Measurements from ENCODE around the gene C5orf15.

DNA sequence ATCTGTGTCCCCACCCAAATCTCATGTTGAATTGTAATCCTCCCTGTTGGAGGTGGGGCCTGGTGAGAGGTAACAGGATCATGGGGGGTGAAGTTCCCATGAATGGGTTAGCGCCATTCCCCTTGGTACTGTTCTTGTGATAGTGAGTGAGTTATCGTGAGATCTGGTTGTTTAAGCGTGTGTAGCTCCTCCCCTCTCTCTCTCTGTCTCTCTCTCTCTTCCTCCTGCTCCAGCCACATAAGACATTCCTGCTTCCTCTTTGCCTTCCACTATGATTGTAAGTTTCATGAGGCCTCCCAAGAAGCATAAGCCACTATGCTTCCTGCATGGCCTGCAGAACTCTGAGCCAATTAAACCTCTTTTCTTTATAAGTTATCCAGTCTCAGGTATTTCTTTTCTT lies 28.8 kb downstream of the C5orf15 start:
- no peak for TF ChIP-seq POLR2AphosphoS5 (IDR thresholded peaks at IDR 0.05; ENCODE audit: low read depth)
- no peak for TF ChIP-seq CTCF (IDR thresholded peaks at IDR 0.05; ENCODE audit: insufficient read depth, low read length)
- no peak for TF ChIP-seq GABPA (IDR thresholded peaks at IDR 0.05; ENCODE audit: low read depth)
- TF ChIP-seq REST (IDR thresholded peaks at IDR 0.05; ENCODE audit: insufficient replicate concordance, low read depth) = no peak

All from HL-60 (cell line).